HG02852 (cell line): ENCODE data around the gene ANKRD18A.

Source experiments
- ATAC-seq: cut with Tn5 transposase; IDR thresholded peaks from one replicate; pipeline ENCODE4 v1.9.1; 2021; ENCODE audit warnings: mild to moderate bottlenecking, moderate library complexity; ENCODE audit not compliant: unreplicated experiment

The ANKRD18A gene

GRCh38 chr9:38620483-38621433, at the start of gene ANKRD18A:
ANKRD18A (minus strand) TSS chr9:38620596; CDS start chr9:38620285, 311 bp downstream.
- ATAC-seq: peak; percentile 73

GRCh38 chr9:38668791-38669466, 48.5 kb upstream of the ANKRD18A start:
- ATAC-seq: no peak

GRCh38 chr9:38662763-38663593, 42.6 kb upstream of the ANKRD18A start:
- ATAC-seq: no peak

GRCh38 chr9:38659538-38659937, 39.1 kb upstream of the ANKRD18A start:
- no peak for ATAC-seq

GRCh38 chr9:38656896-38657295, 36.5 kb upstream of the ANKRD18A start:
- no peak for ATAC-seq

GRCh38 chr9:38652486-38652885, 32.1 kb upstream of the ANKRD18A start:
- ATAC-seq: no peak

GRCh38 chr9:38652044-38652443, 31.6 kb upstream of the ANKRD18A start:
- ATAC-seq: no peak

- no peak for ATAC-seq
Observed at GRCh38 chr9:38651400-38652042, 31.1 kb upstream of the ANKRD18A start.

- no peak for ATAC-seq
Observed at GRCh38 chr9:38650564-38650963, 30.2 kb upstream of the ANKRD18A start.

- ATAC-seq: no peak
Observed at GRCh38 chr9:38649731-38650363, 29.5 kb upstream of the ANKRD18A start.

- ATAC-seq: no peak
Observed at GRCh38 chr9:38644601-38645000, 24.2 kb upstream of the ANKRD18A start.

GRCh38 chr9:38643815-38644173, 23.4 kb upstream of the ANKRD18A start:
- ATAC-seq: no peak

GRCh38 chr9:38642951-38643814, 22.8 kb upstream of the ANKRD18A start:
- no peak for ATAC-seq

GRCh38 chr9:38641985-38642864, 21.8 kb upstream of the ANKRD18A start:
- no peak for ATAC-seq

GRCh38 chr9:38641142-38641541, 20.7 kb upstream of the ANKRD18A start:
- no peak for ATAC-seq

- no peak for ATAC-seq
Observed at GRCh38 chr9:38639577-38639940, 19.2 kb upstream of the ANKRD18A start.

GRCh38 chr9:38638881-38639576, 18.6 kb upstream of the ANKRD18A start:
- no peak for ATAC-seq

GRCh38 chr9:38634315-38634714, 13.9 kb upstream of the ANKRD18A start:
- no peak for ATAC-seq
